K562 (cell line): Measurements from ENCODE around the gene H3-3A. TPM values are rescaled to one million over a fixed set of nuclear protein-coding genes. Genes with fewer than 3 reads are reported as not detected.
A peak's percentile ranks its signal among the peaks of the same experiment; 100 is the strongest.

Experiments used
- ATAC-seq: fragments of 200-7000 bp; cut with Tn5 transposase; 3 replicates; pipeline ENCODE4 v1.9.1; 2020; ENCODE audit warnings: moderate library complexity
- BruUV-seq: library from RNA; stranded (reverse); fragments of 400-500 nt; replicated peaks from 2 replicates; lab custom pipeline; 2021; lab: Mats Ljungman, UMichigan
- CTCF ChIA-PET: fragments of 300-600 bp; formaldehyde crosslinking; extraction: SDS; loops from one replicate; lab custom pipeline; 2021; ENCODE audit warnings: low intra/inter-chr PET ratio; lab: Yijun Ruan, JAX
- POLR2A ChIA-PET: fragments of 300-600, 350-650 bp; sonication (Branson Sonifier 250); formaldehyde crosslinking; extraction: SDS; loops from one replicate; lab custom pipeline; 2021; ENCODE audit warnings: antibody characterized with exemption, inconsistent platforms; lab: Yijun Ruan, JAX
- DNase-seq, 4 experiments: peaks; one replicate each; pipeline versions ENCODE4 v3.0.0 to v3.0.0-alpha.2; 2011 to 2018; ENCODE audit warnings: low spot score in 3 of 4, mixed read lengths in 3 of 4; ENCODE audit errors: extremely low read depth in 1 of 4
- FAIRE-seq: peaks from 2 replicates; lab custom pipeline; 2011; peaks lifted over from hg19 to GRCh38; lab: Jason Lieb, UNC
- H2AFZ ChIP-seq: 2 replicates; pipeline ENCODE4 v1.6.0; 2011; ENCODE audit warnings: low read depth, low read length, control low read depth, inconsistent platforms
- H3K27ac ChIP-seq: fragments of 200-600 bp; 3 replicates; pipeline ENCODE4 v1.8.0; 2011; ENCODE audit warnings: low read depth, mild to moderate bottlenecking, control low read depth, inconsistent platforms, low read length, moderate library complexity, mixed read lengths; ENCODE audit errors: extremely low read depth
- H3K27me3 ChIP-seq, 2 experiments: fragments of 300-600 bp in 1 of 2; 2 replicates in 1 of 2; 3 replicates in 1 of 2; pipeline versions ENCODE4 v1.6.0 to v1.8.0; 2011; ENCODE audit warnings: inconsistent platforms in 2 of 2, low read length in 2 of 2, mild to moderate bottlenecking in 1 of 2, mixed read lengths in 1 of 2, moderate library complexity in 1 of 2; ENCODE audit not compliant: control insufficient read depth in 2 of 2, insufficient read depth in 2 of 2
- H3K36me3 ChIP-seq: fragments of 300-600 bp; 3 replicates; pipeline ENCODE4 v1.8.0; 2011; ENCODE audit warnings: mild to moderate bottlenecking, low read length, inconsistent platforms; ENCODE audit not compliant: control insufficient read depth, insufficient read depth
- H3K4me1 ChIP-seq, 2 experiments: fragments of 200-600 bp in 1 of 2; replicated peaks in 1 of 2; 2 replicates in 1 of 2; 3 replicates in 1 of 2; pipeline versions ENCODE4 v1.5.1 to v1.8.0; 2011; ENCODE audit warnings: inconsistent platforms in 2 of 2, low read length in 2 of 2, mild to moderate bottlenecking in 1 of 2, mixed read lengths in 1 of 2, moderate library complexity in 1 of 2; ENCODE audit not compliant: control insufficient read depth in 2 of 2, insufficient read depth in 2 of 2
- H3K4me2 ChIP-seq: 2 replicates; pipeline ENCODE4 v1.6.1; 2011; ENCODE audit warnings: low read length, control low read depth, inconsistent platforms, mixed read lengths; ENCODE audit not compliant: insufficient read depth
- H3K4me3 ChIP-seq: fragments of 200-600 bp; sonication (generic), shearing (Covaris generic); 2 replicates; pipeline ENCODE4 v1.5.1; 2016; ENCODE audit warnings: control low read depth, inconsistent platforms
- H3K79me2 ChIP-seq: fragments of 200-600 bp; 3 replicates; pipeline ENCODE4 v1.8.0; 2011; ENCODE audit warnings: low read length, inconsistent platforms; ENCODE audit not compliant: control insufficient read depth, insufficient read depth
- H3K9ac ChIP-seq, 2 experiments: 2 replicates each; pipeline versions ENCODE4 v1.6.0 to v1.6.1; 2011; ENCODE audit warnings: low read depth in 2 of 2, low read length in 2 of 2, control low read depth in 1 of 2, inconsistent platforms in 1 of 2, mild to moderate bottlenecking in 1 of 2, mixed read lengths in 1 of 2; ENCODE audit not compliant: insufficient read depth in 1 of 2
- H3K9me1 ChIP-seq: one replicate; pipeline ENCODE4 v1.6.0; 2011; ENCODE audit warnings: inconsistent platforms, mild to moderate bottlenecking, low read length, moderate library complexity; ENCODE audit not compliant: control insufficient read depth, insufficient read depth
- H3K9me3 ChIP-seq: replicated peaks from 2 replicates; pipeline ENCODE4 v1.5.1; 2011; ENCODE audit warnings: low read depth, low read length, inconsistent platforms; ENCODE audit not compliant: control insufficient read depth, insufficient read depth
- H4K20me1 ChIP-seq: replicated peaks from 2 replicates; pipeline ENCODE4 v1.6.1; 2011; ENCODE audit warnings: low read length, inconsistent platforms, mixed read lengths; ENCODE audit not compliant: control insufficient read depth, insufficient read depth
- CEBPB ChIP-seq: fragments of 450-650 bp; IDR thresholded peaks from 2 replicates; pipeline ENCODE4 v1.6.1; 2016; ENCODE audit warnings: missing genetic modification characterization, missing compliant biosample characterization
- GABPA ChIP-seq: fragments of 200-800 bp; sonication (Bioruptor generic); conservative IDR thresholded peaks from 2 replicates; pipeline ENCODE4 v1.6.1; 2016; ENCODE audit warnings: low read depth, missing genetic modification characterization, missing compliant biosample characterization
- HMG20A ChIP-seq: fragments of 450-650 bp; formaldehyde crosslinking; conservative IDR thresholded peaks from 2 replicates; pipeline ENCODE4 v1.4.0; 2020; ENCODE audit warnings: mild to moderate bottlenecking, mixed read lengths
- MCM2 ChIP-seq: fragments of 450-650 bp; IDR thresholded peaks from 2 replicates; pipeline ENCODE4 v1.6.1; 2017; ENCODE audit warnings: low read depth, mild to moderate bottlenecking
- NFRKB ChIP-seq: fragments of 450-650 bp; IDR thresholded peaks from 2 replicates; pipeline ENCODE4 v1.6.1; 2016; ENCODE audit warnings: low read depth
- NFXL1 ChIP-seq: fragments of 450-650 bp; formaldehyde crosslinking; IDR thresholded peaks from 2 replicates; pipeline ENCODE4 v1.4.0; 2021; ENCODE audit warnings: mild to moderate bottlenecking
- SFPQ ChIP-seq: fragments of 200-400 bp; formaldehyde crosslinking; IDR thresholded peaks from 2 replicates; pipeline ENCODE4 v1.6.1; 2017; ENCODE audit warnings: mild to moderate bottlenecking, low read depth, low read length, moderate library complexity
- ZNF140 ChIP-seq: fragments of 250-450 bp; sonication (Bioruptor Pico); IDR thresholded peaks from 2 replicates; pipeline ENCODE4 v1.8.0; 2021; ENCODE audit warnings: moderate library complexity, mild to moderate bottlenecking, inconsistent platforms
- ZNF696 ChIP-seq: fragments of 250-450 bp; sonication (Bioruptor Pico); conservative IDR thresholded peaks from 2 replicates; pipeline ENCODE4 v1.4.0; 2020; ENCODE audit warnings: mild to moderate bottlenecking, moderate library complexity
- ZNF830 ChIP-seq: fragments of 250-450 bp; sonication (Bioruptor Pico); IDR thresholded peaks from 2 replicates; pipeline ENCODE4 v1.5.0; 2021; ENCODE audit warnings: mild to moderate bottlenecking
- WGBS: fragments of 100-300 bp; shearing (Covaris generic); methylation state at CpG from one replicate; pipeline ENCODE4 v1.1.6; 2016; ENCODE audit warnings: low coverage, mixed read lengths; ENCODE audit not compliant: insufficient coverage; ENCODE audit errors: missing lambda C conversion rate; 5-methylcytosine and 5-hydroxymethylcytosine counted together
- in situ Hi-C: fragments of 300-500 bp; cut with MboI; formaldehyde crosslinking; loops from 4 replicates; pipeline ENCODE4 v1.15.0; 2018; ENCODE audit warnings: inconsistent platforms, mixed read lengths
- intact Hi-C: fragments of 100-400 bp; cut with micrococcal nuclease; formaldehyde crosslinking; loops from 2 replicates; pipeline ENCODE4 v1.14.2; 2022
- polyA plus RNA-seq, 8 experiments: library from polyadenylated mRNA; depleted of rRNA in 4 of 8; stranded (reverse) in 5 of 8; unstranded in 3 of 8; fragments of >200 nt; fragmentation: Nextera tagmentation in 2 of 8; fragmentation: Illumina TruSeq in 1 of 8; extraction: Ambion mirVana in 2 of 8; extraction: Trizol in 1 of 8; gene quantifications; 2 replicates each; pipeline versions ENCODE4 v1.2.1 to v1.2.3, GENCODE V29; 2011 to 2014; ENCODE audit warnings: inconsistent platforms in 1 of 8, missing spikeins in 1 of 8
- total RNA-seq, 7 experiments: library from RNA; depleted of rRNA in 6 of 7; stranded (reverse); fragments of >200 nt in 6 of 7; fragmentation: Illumina TruSeq in 2 of 7; extraction: Trizol in 2 of 7; gene quantifications; 2 replicates each; pipeline versions ENCODE4 v1.2.1 to v1.2.3, GENCODE V29; 2011 to 2021; ENCODE audit warnings: low replicate concordance in 1 of 7

Gene H3-3A
- total and polyA plus RNA-seq, 9 of the 15 experiments (the other 6 are each of a cell fraction or from before 2014, with no cell fraction given): 426 to 1,083 (median 591) TPM

GRCh38 chr1:226083302-226084101 is 21.0 kb downstream of the H3-3A start (continued):
- TF ChIP-seq MCM2 (no peak), ZNF140 (no peak), NFXL1 (CRISPR knock-in tag) (no peak), NFRKB (no peak), ZNF696 (CRISPR knock-in tag) (no peak), GABPA (peak; percentile 70), SFPQ (no peak), ZNF830 (no peak)

GRCh38 chr1:226085675-226086285 is 23.3 kb downstream of the H3-3A start:
- 61% methylated on average over 4 of the region's 5 CpGs for WGBS
- no peak overlapping the region; the same call in 1 of the 2 replicates for H2AFZ ChIP-seq
- no peaks in the 10 kb centered on the region for H3K36me3 ChIP-seq
- no peak overlapping the region for H3K27ac ChIP-seq
- H4K20me1 ChIP-seq: no peaks in the 10 kb centered on the region
- H3K9me3 ChIP-seq: no peaks in the 10 kb centered on the region
- TF ChIP-seq HMG20A (CRISPR knock-in tag) (no peak), CEBPB (tag) (0 out of 2 replicates have a peak, but pooled peaks have one; percentile 32)
- TF ChIP-seq, all 486 proteins: peak for 1
- Histone ChIP-seq H3K4me1 (peaks cover 12 to 15% of the 10 kb centered on the region in 2 experiments; a peak in 4 of 5 replicates), H3K4me3 (no peak overlapping the region), H3K4me2 (no peak overlapping the region), H3K9ac (no peak overlapping the region), H3K79me2 (no peaks in the 10 kb centered on the region), H3K27me3 (no peaks in the 10 kb centered on the region), H3K9me1 (no peaks in the 10 kb centered on the region)
- intact Hi-C loops: no loop called here
- ATAC-seq: no peak
- POLR2A ChIA-PET: interaction anchor here (0.8 kb wide), 1 partner anchor 12 kb away, joined by 5 read pairs; no protein-coding TSS in a partner anchor
- no TSS peak for BruUV-seq
- in situ Hi-C loops: no loop called here
- CTCF ChIA-PET: no interaction called here
- no peak for DNase-seq
- FAIRE-seq: no peak
